Measurements from ENCODE around the gene GTF3C2. TPM values are rescaled to one million over a fixed set of nuclear protein-coding genes. Genes with fewer than 3 reads are reported as not detected.

GTF3C2 gene
- total and polyA plus RNA-seq, 9 of the 15 experiments (the other 6 are each of a cell fraction or from before 2014, with no cell fraction given): 35.5 to 96.8 (median 53.0) TPM

GRCh38 chr2:27323596-27324285, 32.8 kb downstream of the GTF3C2 start:
- Histone ChIP-seq H3K79me2 (ENCODE audit: control insufficient read depth, insufficient read depth, low read length) (peaks cover 32% of the 10 kb centered on the region), H3K4me3 (peak overlapping the region; percentile 71), H3K27ac (ENCODE audit: extremely low read depth, low read depth, low read length) (peak overlapping the region; percentile 98), H3K9me3 (replicated peaks; ENCODE audit: control insufficient read depth, insufficient read depth, low read depth, low read length) (no peaks in the 10 kb centered on the region), H3K9ac (ENCODE audit: insufficient read depth in 1 of 2, low read depth in 2 of 2, low read length in 2 of 2) (peak overlapping the region; percentile 97 to 99), H3K9me1 (ENCODE audit: control insufficient read depth, insufficient read depth, low read length) (no peaks in the 10 kb centered on the region), H2AFZ (ENCODE audit: low read depth, low read length) (peak overlapping the region; percentile 84), H3K36me3 (ENCODE audit: control insufficient read depth, insufficient read depth, low read length) (peaks cover 36% of the 10 kb centered on the region), H3K4me2 (ENCODE audit: insufficient read depth, low read length) (peak overlapping the region; percentile 96), H4K20me1 (replicated peaks; ENCODE audit: control insufficient read depth, insufficient read depth, low read length) (no peaks in the 10 kb centered on the region), H3K4me1 (replicated peaks in 1 of 2; ENCODE audit: control insufficient read depth in 2 of 2, insufficient read depth in 2 of 2, low read length in 2 of 2) (peaks cover 8 to 21% of the 10 kb centered on the region in 2 experiments; a peak in 4 of 5 replicates), H3K27me3 (ENCODE audit: control insufficient read depth in 2 of 2, insufficient read depth in 2 of 2, low read length in 2 of 2) (no peaks in the 10 kb centered on the region)
- 7% methylated on average over 5 of the region's 5 CpGs for WGBS (ENCODE audit: insufficient coverage, low coverage, missing lambda C conversion rate)
- intact Hi-C loops (cut with micrococcal nuclease) (loop anchor here (1.0 kb wide), 2 partner anchors 33 to 47 kb away; partner anchors contain the start of genes EIF2B4, GTF3C2 and SNX17), in situ Hi-C loops (cut with MboI) (no loop called here)
- ChIA-PET POLR2A (interaction anchor here (0.6 to 4.1 kb wide), 7 partner anchors 9 to 359 kb away, joined by 3 to 22 read pairs (median 6); partner anchors contain the start of gene GTF3C2), CTCF (ENCODE audit: low intra/inter-chr PET ratio) (interaction anchor here (0.8 kb wide), 1 partner anchor 32 kb away, joined by 3 read pairs; no protein-coding TSS in a partner anchor)
- ATAC-seq: peak; percentile 1; the same call in 2 of the 3 replicates
- DNase-seq (ENCODE audit: extremely low read depth in 1 of 4, low spot score in 3 of 4): peak in 1 of 4 experiments; percentile 19
- peak; percentile 16; the same call in 1 of the 2 replicates for TF ChIP-seq AFF4 (CRISPR knock-in tag; IDR thresholded peaks at IDR 0.05)
- 0 out of 2 replicates have a peak, but pooled peaks have one; percentile 14 for TF ChIP-seq BACH1 (tag; IDR thresholded peaks at IDR 0.05)
- no peak for TF ChIP-seq BCOR (IDR thresholded peaks at IDR 0.05)
- no peak for TF ChIP-seq ATF6 (CRISPR knock-in tag; IDR thresholded peaks at IDR 0.05)
- TF ChIP-seq CHD1 (IDR thresholded peaks at IDR 0.05; ENCODE audit: low read length): peak; percentile 45
- peak; percentile 46; the same call in 1 of the 2 replicates for TF ChIP-seq BRD4 (IDR thresholded peaks at IDR 0.05)
- no peak for FAIRE-seq
- BruUV-seq (replicated peaks): no TSS peak
